NCI-H146 (cell line): Measurements from ENCODE around the gene KSR2.
"Not testable (repeated sequence)": the region's sequence is repeated elsewhere in the genome, so short reads cannot be mapped to it uniquely, and the experiment has no call there.

Source experiments
- DNase-seq: peaks from one replicate; lab custom pipeline; 2025; lab: John Stamatoyannopoulos, UW

The KSR2 gene

GRCh38 chr12:117857632-117858612, 110.9 kb downstream of the KSR2 start:
- DNase-seq = peak; percentile 21

- DNase-seq = not testable (repeated sequence)
Measured at GRCh38 chr12:117857139-117857538, 111.7 kb downstream of the KSR2 start.

GRCh38 chr12:117855165-117855564, 113.6 kb downstream of the KSR2 start:
- DNase-seq = no peak

- peak; percentile 46 for DNase-seq
Measured at GRCh38 chr12:117854339-117855012, 114.3 kb downstream of the KSR2 start.

GRCh38 chr12:117853600-117853999, 115.2 kb downstream of the KSR2 start:
- DNase-seq = peak; percentile 15

- DNase-seq = peak; percentile 26
Measured at GRCh38 chr12:117850048-117850447, 118.7 kb downstream of the KSR2 start.

- DNase-seq = no peak
Measured at GRCh38 chr12:117847371-117847770, 121.4 kb downstream of the KSR2 start.

- DNase-seq = no peak
Measured at GRCh38 chr12:117845271-117845904, 123.4 kb downstream of the KSR2 start.

GRCh38 chr12:117844114-117844830, 124.5 kb downstream of the KSR2 start:
- DNase-seq = no peak

- no peak for DNase-seq
Measured at GRCh38 chr12:117842630-117843029, 126.2 kb downstream of the KSR2 start.

GRCh38 chr12:117842220-117842619, 126.6 kb downstream of the KSR2 start:
- no peak for DNase-seq

- DNase-seq = no peak
Measured at GRCh38 chr12:117837737-117838050, 131.1 kb downstream of the KSR2 start.

GRCh38 chr12:117836999-117837736, 131.6 kb downstream of the KSR2 start:
- DNase-seq = peak; percentile 54

- no peak for DNase-seq
Measured at GRCh38 chr12:117836476-117836875, 132.3 kb downstream of the KSR2 start.

GRCh38 chr12:117835156-117835555, 133.6 kb downstream of the KSR2 start:
- no peak for DNase-seq

- DNase-seq = no peak
Measured at GRCh38 chr12:117832459-117833457, 136.0 kb downstream of the KSR2 start.

GRCh38 chr12:117830471-117830870, 138.3 kb downstream of the KSR2 start:
- no peak for DNase-seq

GRCh38 chr12:117829108-117829507, 139.7 kb downstream of the KSR2 start:
- DNase-seq = no peak

- DNase-seq = no peak
Measured at GRCh38 chr12:117827660-117828059, 141.1 kb downstream of the KSR2 start.

- no peak for DNase-seq
Measured at GRCh38 chr12:117825827-117826226, 143.0 kb downstream of the KSR2 start.
